COLO668 (cell line): ENCODE measurements around the gene DPP4.

Source experiments
- DNase-seq: peaks from one replicate; lab custom pipeline; 2025; ENCODE audit not compliant: unreplicated experiment; lab: John Stamatoyannopoulos, UW

DPP4 gene

DNA sequence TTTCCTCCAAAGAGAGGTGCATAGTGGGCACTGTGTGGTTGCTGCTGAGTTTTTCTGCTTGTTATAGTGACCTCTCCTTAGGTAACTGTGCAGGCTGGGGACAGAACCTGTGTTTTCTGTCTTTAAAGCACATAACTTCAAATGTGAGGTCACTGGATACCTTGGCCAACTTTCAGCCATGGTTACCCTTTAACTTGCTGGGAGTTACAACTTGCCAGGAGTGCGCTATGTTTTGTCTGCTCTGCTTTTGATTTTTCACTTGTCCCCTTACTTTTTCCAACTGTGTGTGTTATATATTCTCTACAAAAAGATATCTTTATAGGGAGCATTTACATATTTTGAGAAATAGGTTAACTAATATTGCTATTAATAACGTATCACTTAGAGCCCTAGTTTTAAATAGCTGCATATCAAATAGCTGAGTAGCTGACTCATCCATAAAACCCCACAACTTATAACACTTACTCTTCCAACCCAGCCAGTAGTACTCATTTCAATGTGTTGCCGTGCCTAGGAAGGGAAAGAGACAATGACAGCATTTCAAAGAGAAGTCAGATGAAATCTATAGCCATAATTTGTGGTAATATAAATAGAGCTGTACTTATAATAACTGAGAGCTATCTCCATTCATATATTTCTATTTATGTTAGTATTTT, 51.6 kb downstream of the DPP4 start:
- no peak for DNase-seq

DNA sequence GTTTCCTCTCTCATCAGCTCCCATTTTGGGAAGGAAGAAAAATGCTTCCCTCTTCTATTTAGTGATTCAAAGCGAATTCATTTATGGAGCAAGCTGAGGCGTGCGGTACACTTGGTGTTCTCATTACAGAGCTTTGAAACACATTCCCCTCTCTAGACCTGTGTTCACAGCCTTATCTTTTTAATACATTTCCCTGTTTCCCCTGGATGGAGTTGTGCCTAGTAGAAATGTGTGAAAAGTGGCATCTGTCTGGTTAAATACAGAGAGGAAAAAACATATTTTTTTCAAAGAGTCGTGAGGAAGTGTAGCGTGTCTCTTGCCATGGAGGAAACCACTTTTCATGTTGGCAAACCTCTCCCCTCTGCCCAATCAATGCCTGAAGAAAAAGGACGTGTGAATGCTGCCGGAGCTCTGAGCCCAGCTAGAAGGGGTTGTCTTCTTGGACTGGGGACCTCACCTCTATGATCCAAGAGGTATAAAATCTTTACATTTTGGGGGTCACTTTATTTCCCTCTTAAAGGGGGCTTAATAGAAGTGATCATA, 52.4 kb downstream of the DPP4 start:
- DNase-seq: no peak

DNA sequence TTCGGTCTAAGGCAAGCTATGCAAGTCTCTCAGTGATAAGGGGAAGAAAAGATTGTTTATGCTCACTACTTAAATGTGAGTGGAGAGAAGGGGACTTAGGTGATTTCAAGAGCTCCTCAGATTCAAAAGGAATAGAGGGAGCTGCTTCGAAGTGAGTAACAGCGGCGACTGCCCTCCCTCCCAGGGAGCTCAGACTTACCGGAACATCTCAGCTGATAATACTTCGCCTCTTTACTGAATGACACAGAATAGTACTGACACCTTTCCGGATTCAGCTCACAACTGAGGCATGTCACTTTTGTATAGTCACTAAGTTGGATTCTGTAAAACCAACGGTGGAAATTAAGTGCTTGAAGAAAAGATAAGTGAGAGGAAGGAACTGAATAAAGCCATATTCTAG, 55.5 kb downstream of the DPP4 start:
- DNase-seq: no peak

DNA sequence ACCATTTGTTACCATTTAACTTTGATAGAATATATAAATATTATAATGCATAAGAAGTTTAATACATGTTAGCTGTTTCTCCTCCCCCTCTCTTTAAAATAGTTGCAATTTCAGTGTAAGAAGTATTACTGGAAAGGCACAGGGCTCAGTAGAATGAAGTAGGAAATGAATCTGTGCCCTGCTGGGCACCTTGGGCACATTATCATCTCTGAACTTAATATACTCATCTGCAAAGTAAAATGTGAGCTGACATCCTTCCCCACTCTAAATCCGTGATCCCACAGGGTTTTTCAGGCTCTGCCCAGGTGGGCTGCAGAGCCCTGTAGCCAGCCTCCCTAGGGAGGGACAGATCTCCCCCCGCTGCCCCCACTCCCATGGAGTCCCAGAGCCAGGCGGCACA, 56.8 kb downstream of the DPP4 start:
- DNase-seq: no peak

DNA sequence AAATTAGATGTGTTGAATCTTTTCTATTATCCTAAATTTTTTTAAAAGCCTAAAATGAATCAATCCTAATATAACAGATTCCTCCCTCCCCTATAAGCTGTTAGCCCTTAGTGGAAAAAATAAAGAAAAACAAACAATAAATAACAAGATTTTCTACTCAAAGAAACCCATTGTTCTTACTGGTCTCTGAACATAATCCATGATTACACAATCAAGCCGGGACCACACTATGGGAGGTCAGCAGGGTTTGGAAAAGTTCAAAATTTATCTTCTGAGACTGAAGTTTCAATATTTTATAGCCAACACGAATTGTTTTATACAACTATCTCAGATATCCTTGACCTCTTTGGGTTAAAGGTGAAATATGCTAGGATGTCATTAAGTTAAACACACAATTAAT, 57.9 kb downstream of the DPP4 start:
- DNase-seq: no peak

DNA sequence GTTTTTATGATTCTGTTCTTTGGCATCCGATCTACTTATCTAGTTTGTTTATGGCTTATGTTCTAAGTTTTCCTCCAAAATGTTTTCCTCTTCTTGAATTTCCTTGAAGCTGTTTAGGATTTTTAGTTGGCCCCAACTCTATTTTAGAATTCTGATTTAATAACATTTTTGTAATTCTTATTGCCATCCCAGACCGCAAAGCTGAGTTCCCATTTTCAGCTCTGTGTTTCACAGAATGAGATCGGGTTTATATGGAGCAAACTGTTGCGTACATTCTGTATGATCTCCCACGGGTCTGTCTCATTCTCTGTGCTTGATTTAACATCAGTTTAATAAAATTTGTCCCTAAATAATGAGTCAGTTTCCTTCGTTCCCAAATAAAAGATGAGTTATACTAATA, 59.3 kb downstream of the DPP4 start:
- DNase-seq: no peak

DNA sequence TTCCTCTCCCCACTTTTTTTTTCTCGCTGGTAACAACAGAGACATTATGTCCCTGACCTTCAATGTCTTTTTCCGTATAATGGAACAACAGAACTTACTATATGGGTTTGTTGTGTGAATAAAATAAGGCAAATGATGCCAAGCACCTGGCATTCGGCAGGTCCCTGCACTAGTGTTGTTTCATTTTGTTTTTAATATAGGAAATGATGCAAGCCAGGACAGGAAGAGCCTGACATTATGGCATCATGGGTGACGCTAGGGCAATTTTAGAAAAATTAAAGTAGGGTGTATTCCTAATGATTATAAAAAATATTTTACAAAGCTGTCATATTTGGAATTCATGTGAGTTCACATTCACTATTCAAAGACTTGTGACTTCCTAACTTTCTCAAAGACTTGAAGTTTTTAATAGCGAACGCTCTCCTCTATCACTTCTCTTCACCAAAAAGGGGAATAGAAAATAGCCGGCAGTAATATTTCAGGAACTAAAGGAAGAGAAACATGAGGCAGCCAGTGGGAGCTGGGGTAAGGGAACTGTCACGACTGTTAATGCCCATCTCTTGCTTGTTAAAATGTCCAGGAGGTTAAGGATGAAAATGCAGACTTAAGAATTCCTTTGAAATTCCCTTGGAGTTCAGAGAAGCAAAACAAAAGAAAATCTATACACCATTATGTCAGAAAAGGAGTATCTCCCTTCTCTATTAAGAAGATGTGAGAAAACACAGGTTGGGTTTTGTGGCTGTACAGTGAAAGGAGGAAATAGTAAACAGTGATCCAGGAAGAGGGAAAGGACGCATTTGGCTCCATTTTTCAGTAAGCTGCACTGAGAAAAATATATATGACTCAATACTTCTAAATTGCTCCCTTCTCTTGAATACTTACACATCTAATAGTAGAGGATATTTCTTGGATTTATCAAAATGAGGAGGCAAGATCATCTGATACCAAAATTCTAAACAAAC, 60.2 kb downstream of the DPP4 start:
- no peak for DNase-seq

DNA sequence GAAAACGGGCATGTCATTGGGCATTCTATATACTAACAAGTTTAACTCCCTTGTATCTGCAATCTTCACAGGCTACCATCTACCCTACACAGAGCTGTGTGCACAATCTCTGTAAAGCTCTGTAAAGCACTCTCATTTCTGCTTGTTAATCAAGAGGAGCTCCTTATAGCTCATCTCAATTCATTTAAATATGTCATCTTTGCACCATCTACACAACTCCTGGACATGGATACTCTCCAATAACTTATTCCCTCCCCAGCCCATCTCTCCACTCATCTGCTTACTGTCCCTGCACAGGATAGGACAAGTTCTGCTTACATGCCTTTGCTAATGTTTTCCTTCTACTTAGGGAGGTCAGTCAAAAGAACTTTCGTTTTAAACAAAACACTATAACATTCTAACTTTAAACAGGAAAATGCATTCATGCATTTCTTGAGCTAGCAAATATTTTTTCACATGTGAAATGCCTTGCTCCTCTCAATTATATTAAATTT, 61.4 kb downstream of the DPP4 start:
- no peak for DNase-seq

DNA sequence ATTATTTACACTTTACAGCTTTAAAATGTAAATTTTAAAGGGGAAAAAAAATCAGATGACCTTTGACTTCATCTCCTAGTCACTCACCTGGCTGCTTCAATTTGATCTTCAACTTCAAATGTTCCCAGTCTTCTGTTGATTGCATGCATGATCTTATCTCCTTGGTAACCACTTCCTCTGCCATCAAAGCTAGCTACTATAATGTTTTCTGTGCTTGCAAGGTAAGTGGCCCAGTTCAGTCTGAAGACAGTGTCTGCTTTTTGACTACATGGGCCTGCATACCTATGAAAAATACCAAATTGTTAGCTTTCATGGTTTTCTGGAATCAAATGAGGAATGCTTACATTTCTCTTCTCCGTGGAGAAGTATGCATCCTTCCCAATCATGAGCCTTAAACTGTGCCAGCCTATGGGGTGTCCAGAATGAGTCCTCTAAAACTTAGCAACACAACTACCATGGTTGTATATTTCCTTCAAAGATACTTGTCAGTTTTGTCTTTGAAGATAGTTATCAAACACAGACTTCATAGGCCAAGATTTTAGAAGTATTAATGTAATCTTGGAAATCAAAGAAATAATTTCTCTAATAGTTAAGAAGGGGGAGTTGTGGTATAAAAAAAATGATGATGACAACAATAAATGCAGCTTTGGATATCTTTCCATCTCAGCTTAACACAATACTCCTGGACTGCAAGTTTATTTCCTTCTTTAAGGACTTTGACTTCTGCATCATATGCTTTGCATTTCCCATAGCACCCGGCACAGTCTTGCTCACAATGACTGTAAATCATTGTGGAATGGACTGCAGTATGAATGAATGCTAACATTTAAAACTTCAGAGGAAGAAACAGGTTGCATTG, 62.1 kb downstream of the DPP4 start:
- no peak for DNase-seq

DNA sequence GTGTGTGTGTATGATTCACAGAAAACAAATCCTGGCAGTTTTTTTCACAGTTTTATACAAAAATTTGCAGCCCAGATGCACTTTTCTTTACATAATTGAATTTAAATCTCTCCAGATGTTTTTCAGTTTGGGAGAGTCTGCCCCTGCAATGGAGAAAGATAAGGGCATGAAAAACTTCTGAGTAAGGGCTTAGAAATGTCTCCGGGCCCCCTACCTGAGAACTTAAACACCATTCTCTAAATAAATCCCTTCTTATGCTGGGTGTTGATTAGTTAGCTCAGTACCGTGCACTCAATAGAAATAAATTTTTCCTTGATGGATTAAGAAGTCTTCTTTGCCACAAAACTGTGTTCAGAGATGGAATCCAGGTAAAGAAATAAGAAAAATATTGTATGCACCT, 64.5 kb downstream of the DPP4 start:
- DNase-seq: no peak

DNA sequence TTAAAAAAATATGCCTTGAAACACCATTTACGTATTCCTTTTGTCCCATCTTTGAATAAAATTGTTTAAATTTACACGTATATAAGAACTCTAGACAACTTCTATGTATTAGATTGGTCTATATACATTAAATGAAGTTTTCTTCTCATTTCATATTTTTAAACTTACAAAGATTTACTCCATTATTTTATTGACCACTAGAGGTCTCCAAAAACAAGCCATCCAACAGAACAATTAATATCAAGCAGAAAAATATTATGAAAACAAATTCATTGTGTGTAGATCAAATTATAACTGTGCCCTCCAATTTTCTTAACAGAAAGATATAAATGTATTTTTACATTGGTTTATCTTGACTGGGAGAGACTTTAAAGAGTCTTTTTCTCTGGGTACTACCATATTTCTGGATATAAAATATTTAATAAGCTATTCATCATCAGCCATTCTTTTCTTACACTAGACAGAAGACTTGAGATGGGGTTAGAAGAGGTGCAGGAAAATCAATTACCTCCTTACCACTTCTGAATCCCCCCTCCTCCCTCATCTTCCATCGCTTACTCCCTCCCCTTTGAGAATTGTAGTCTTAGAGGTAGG, 66.5 kb downstream of the DPP4 start:
- no peak for DNase-seq

DNA sequence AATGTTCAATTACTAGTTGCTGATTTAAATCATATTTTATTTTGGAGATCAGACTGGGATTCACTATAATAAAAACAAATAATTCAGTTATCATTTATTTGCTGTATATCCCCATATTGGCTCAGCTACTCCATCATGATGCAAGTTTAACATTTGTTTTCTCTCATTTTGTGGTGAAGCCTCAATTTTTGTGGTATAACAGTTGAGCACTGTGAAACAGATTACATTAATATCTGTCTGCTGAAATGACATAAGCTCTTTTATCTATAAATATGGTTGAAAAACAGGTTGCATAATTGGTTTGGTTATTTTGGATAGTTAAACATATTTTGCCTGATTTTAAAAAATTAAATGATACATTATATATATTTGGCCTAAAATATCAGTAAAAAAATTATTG, 67.7 kb downstream of the DPP4 start:
- DNase-seq: no peak

DNA sequence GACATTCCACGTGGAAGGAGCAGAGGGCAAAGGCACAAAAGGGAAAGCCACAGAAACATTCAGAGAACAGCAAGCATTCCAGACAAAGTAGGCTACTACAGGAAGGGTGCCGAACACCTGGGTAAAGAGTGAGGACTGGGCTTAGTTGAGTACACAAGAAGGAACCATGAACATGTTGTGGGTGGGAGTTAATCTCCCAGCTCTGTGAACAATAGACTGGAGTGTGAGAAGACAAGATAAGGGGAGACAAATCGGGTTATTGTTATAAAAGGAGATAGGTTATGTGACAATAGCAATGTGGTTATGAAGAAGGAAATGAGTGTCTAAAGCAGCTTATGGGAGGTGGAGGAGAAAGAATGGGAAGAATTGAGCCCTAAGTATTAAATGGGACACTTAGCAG, 70.0 kb downstream of the DPP4 start:
- no peak for DNase-seq

DNA sequence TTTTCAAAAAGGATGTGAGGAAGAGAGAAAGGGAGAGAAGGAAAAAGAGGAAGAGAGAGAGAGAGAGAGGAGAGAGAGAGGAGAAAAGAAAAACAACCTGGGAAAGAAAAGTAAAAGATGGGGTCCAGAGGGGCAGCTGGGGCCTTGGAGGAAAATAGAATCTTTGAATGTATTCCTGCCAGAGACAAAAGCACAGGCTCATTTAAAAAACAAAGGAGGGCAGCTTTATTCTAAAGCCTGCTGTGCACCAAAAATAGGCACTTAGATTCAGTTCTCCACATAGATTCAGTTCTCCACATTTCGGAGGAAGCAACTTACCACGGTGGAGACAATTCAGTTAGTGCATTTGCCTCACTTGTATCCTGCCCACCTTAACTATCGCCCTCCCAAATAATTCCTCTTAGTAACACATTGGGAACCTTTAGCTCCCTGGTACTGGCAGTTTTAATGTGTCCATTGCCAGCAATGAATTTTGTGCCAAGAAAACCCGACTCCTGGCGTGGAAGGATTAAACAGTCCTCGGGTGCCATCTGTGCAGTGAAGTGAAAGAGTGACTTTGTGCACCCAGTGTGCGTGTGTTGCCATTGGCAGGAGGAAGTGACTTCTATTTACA, 71.3 kb downstream of the DPP4 start:
- DNase-seq: no peak

DNA sequence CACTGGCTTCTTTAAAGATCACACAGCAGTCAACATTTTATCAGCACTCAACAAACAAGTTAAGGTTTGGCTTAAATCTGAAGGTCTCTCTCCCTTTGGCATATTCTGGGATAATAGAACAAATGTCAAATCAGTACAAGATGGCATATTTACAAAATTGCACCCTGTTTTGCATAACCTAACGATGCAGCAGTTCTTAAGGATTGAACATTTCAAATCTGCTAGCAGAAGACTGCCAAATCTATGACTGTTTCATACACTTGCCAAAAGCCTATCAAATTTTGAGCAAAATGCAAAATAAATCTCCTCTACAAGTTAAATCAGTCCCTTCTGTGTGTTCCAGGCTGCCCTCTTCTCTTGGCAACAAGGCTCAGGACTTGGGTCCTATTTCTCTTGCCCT, 73.6 kb downstream of the DPP4 start:
- no peak for DNase-seq

DNA sequence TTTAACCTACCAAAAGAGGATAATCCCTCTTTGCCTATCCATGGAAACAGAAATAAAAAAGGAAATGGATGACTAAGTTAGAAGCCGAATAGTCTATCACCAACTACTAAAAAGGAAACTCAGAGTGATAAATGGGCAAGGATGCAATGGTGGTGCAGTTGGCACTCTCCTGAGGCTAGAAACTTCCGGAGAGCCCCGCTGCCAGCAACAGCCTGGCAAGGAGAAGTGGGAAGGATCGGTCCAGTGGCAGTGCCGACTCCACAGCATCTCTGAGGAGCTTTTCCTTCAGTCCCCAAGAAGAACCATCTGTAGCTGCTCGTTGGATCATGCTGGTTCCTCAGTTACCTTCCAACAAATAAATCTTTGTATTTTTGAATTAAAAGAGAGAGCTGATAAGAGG, 74.7 kb downstream of the DPP4 start:
- no peak for DNase-seq

DNA sequence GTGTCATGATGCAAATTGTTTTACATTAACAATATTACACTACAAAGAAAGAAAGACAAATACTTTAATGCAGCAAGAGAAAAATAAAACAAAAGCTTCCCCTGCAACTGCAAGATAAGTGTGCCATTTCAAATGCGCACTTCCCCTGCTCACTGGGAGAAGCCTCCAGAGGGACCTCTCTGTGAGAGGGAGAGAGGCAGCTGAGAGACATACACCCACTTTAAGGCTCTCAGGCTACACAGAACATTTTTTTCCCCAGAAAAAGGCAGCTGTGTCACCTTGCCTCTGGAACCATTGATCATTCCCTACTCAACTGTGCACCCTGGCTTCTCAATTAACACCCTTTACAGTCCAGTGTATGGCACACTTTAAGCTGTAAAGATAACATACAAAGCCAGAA, 75.2 kb downstream of the DPP4 start:
- DNase-seq: no peak

DNA sequence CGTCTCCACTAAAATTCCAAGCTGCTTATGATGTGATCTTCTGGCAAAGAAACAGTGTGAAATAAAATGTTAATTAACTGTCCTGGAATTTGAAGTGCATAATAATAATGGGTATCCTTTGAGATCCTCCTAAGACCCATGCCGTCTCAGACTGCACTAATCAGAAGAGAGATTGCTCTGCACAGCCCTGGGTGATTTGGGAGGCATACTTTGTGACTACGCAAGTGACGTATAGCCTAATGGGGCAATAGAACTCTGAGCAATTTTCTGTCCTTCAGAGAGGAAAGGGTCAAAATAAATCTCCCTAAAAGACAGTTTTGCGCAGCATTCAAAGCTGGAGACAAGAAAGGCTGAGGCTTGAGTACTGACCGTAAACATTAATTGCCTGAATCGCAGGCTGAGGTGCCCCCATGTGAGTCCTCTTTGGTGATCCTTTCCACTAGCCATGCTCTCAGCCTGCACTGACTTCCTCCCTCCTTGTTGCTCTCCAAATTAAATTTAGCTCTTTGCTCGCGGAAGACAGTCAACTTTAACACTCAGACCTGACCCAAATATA, 76.0 kb downstream of the DPP4 start:
- no peak for DNase-seq

DNA sequence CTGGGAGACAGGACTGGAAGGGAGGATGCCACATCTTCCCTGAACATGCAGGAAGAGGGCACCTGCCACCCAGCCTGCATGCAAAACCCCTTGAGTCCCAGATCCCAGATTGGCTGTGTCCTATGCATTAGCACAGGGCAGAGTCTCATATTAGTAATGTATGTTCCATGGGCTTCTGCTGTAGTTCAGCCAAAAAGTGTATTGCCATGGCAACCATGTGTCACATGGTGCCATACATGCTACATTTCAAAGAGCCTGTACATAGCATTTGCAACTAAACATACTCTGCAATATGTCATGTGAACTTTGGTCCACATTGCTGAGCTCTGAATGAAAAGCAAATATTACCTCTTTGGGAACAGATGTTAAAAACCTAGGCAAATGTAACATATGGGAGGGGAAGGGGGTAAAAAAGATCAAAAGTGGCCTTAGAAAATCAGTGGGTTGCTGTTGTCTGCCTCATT, 78.4 kb downstream of the DPP4 start:
- peak; percentile 37 for DNase-seq
